ENCODE results near the gene ZSWIM8.
"Not testable (repeated sequence)": the region's sequence is repeated elsewhere in the genome, so short reads cannot be mapped to it uniquely, and the experiment has no call there.

ZSWIM8 gene

GRCh38 chr10:73773152-73773879 is 12.1 kb upstream of the ZSWIM8 start:
- no peak for DNase-seq (ENCODE audit: low read depth in 1 of 2, low spot score in 1 of 2)

DNA sequence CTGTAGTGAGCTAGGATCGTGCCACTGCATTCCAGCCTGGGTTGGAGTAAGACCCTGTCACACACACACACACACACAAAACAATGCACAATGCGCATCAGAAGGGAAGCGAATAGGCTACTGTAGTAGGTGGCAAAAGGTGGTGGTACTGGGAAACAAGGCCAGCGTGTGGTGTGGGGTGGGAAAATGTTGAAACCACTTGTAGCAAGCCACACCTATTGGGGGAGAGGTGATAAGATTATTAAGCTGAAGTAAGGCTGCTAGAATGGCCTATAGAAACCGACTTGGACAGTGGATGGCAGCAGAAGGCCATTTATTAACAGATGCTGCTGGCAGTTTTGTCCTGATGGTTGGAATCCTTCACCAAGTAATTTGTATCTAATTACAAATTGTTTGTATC is 10.8 kb upstream of the ZSWIM8 start:
- DNase-seq (ENCODE audit: low read depth in 1 of 2, low spot score in 1 of 2) = no peak

- no peak for DNase-seq (ENCODE audit: low read depth in 1 of 2, low spot score in 1 of 2)
Observed at GRCh38 chr10:73779018-73779417, 6.4 kb upstream of the ZSWIM8 start.

GRCh38 chr10:73779539-73780197 is 5.7 kb upstream of the ZSWIM8 start:
- DNase-seq (ENCODE audit: low read depth in 1 of 2, low spot score in 1 of 2) = no peak

GRCh38 chr10:73780301-73780700 is 5.1 kb upstream of the ZSWIM8 start:
- no peak for DNase-seq (ENCODE audit: low read depth in 1 of 2, low spot score in 1 of 2)

- no peak for DNase-seq (ENCODE audit: low read depth in 1 of 2, low spot score in 1 of 2)
Observed at GRCh38 chr10:73780966-73781365, 4.4 kb upstream of the ZSWIM8 start.

- DNase-seq (ENCODE audit: low read depth in 1 of 2, low spot score in 1 of 2) = no peak
Observed at GRCh38 chr10:73781548-73781878, 3.9 kb upstream of the ZSWIM8 start.

DNA sequence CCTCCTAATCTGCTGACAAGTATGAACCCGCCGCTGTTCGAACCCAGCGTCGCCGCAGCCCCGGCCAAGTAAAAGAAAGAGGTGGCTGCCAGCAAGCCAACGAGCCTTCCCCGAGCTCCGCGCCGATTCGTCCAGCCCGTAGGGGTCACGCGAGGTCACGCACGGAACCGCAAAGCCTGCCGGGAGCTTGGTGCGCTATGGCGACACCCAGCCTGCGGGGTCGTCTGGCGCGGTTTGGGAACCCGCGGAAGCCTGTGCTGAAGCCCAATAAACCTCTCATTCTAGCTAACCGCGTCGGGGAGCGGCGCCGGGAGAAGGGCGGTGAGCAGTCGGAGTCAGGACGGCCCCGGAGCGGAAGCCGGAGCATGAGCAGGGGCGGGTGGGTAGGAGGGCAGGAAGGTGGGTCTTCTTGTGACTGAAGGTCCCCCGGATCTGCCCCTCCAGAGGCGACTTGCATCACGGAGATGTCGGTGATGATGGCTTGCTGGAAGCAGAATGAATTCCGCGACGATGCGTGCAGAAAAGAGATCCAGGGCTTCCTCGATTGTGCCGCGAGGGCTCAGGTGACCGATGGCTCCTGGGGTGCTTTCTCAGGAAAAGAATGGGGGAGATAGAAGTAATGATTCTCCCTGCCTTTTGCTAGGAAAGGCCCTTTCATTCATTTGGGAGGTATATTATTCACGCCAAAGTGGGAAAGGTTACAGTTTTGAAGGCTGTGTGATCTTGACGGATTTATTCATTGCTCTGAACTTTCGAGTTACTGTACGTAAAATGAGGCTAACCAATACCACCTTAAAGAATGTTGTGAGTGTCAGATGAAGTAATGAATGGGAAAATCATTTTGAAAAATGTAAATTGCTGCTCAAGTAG is 3.3 kb upstream of the ZSWIM8 start, which contains the start of gene CHCHD1:
Gene CHCHD1 (plus strand): TSS at position 170 of the 870 bp plus-strand sequence. CDS start 28 bp downstream, at position 198.
- peak; percentile 86 to 88 for DNase-seq (ENCODE audit: low read depth in 1 of 2, low spot score in 1 of 2)

- DNase-seq (ENCODE audit: low read depth in 1 of 2, low spot score in 1 of 2) = no peak
Observed at GRCh38 chr10:73782749-73783085, 2.7 kb upstream of the ZSWIM8 start.

DNA sequence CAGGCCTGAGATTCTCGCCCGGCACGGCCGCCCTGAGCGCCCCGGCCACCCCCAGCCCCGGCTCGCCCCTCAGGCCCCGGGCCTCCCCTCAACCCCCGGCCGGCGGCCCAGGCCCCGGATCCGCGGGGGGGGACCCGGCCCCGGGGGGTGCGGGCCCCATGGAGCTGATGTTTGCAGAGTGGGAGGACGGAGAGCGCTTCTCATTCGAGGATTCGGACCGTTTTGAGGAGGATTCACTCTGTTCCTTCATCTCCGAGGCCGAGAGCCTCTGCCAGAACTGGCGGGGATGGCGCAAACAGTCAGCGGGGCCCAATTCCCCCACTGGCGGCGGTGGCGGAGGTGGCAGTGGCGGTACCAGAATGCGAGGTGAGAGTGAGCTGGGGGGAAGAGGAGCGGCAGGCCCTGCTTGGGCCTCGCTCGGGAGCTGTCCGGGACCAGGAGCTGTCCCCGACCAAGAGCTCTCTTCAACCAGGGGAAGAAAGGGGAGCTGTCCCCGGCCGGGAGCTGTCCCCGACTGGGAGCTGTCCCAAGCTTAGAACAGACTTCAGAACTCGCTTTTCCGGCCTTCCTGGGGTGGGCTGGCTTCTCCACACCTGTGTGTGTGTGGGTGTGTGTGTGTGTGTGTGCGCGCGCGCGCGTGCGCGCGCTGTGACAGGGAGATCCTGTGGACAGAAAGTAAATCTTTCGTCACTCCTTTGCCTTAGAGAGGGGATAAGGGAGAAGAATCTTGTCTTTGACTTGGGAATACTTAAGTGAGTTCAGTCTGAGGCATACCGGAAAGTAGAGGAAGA is 510 bp downstream of the ZSWIM8 start:
- peak in 1 of 2 donors; percentile 32 for DNase-seq (ENCODE audit: low read depth in 1 of 2, low spot score in 1 of 2)

GRCh38 chr10:73786512-73786885 is 1.1 kb downstream of the ZSWIM8 start:
- DNase-seq (ENCODE audit: low read depth in 1 of 2, low spot score in 1 of 2) = no peak

GRCh38 chr10:73787031-73787800 is 1.8 kb downstream of the ZSWIM8 start:
- DNase-seq (ENCODE audit: low read depth in 1 of 2, low spot score in 1 of 2) = not testable (repeated sequence)

- no peak for DNase-seq (ENCODE audit: low read depth in 1 of 2, low spot score in 1 of 2)
Observed at GRCh38 chr10:73788864-73789658, 3.7 kb downstream of the ZSWIM8 start.

DNA sequence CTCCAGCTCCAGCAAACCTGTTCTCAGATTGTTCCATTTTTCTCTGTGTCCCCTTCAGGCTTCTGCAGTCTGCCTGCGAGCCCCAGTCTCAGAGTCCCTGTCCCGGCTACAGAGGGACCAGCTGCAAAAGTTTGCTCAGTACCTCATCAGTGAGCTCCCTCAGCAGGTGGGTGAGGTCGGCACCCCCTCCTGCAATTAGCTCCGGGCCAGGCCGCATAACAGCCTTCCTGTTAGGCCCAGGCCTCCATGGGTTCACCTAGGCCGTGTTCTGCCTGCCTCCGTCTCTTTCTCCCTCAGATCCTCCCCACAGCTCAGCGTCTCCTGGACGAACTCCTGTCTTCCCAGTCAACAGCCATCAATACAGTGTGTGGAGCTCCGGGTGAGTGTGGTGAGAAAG is 4.3 kb downstream of the ZSWIM8 start:
- no peak for DNase-seq (ENCODE audit: low read depth in 1 of 2, low spot score in 1 of 2)

GRCh38 chr10:73790886-73791625 is 5.7 kb downstream of the ZSWIM8 start:
- DNase-seq (ENCODE audit: low read depth in 1 of 2, low spot score in 1 of 2) = no peak

- DNase-seq (ENCODE audit: low read depth in 1 of 2, low spot score in 1 of 2) = no peak
Observed at GRCh38 chr10:73791871-73792400, 6.5 kb downstream of the ZSWIM8 start.

- DNase-seq (ENCODE audit: low read depth in 1 of 2, low spot score in 1 of 2) = no peak
Observed at GRCh38 chr10:73793456-73793855, 8.1 kb downstream of the ZSWIM8 start.

GRCh38 chr10:73795491-73795890 is 10.1 kb downstream of the ZSWIM8 start:
- DNase-seq (ENCODE audit: low read depth in 1 of 2, low spot score in 1 of 2) = not testable (repeated sequence)

- not testable (repeated sequence) for DNase-seq (ENCODE audit: low read depth in 1 of 2, low spot score in 1 of 2)
Observed at GRCh38 chr10:73796035-73796434, 10.6 kb downstream of the ZSWIM8 start.
